GM19043 (cell line): ENCODE data around the gene F8.
"Not testable (repeated sequence)": the region's sequence is repeated elsewhere in the genome, so short reads cannot be mapped to it uniquely, and the experiment has no call there.

Source experiments
- ATAC-seq: cut with Tn5 transposase; IDR thresholded peaks from one replicate; pipeline ENCODE4 v1.9.1; 2021; ENCODE audit warnings: low read depth; ENCODE audit not compliant: unreplicated experiment

F8 gene

GRCh38 chrX:154886789-154887221 is 135.7 kb downstream of the F8 start:
- ATAC-seq, result peak; percentile 50

- ATAC-seq, result peak; percentile 65
Observed at GRCh38 chrX:154886069-154886788, 136.3 kb downstream of the F8 start, which contains the start of gene F8A1. Gene F8A1, plus strand, starts transcription at chrX:154886355. Its CDS starts 20 bp downstream, at chrX:154886375.

GRCh38 chrX:154885549-154885948 is 137.0 kb downstream of the F8 start:
- not testable (repeated sequence) for ATAC-seq

GRCh38 chrX:154885057-154885456 is 137.5 kb downstream of the F8 start:
- ATAC-seq, result not testable (repeated sequence)

GRCh38 chrX:154884069-154884468 is 138.5 kb downstream of the F8 start:
- not testable (repeated sequence) for ATAC-seq

GRCh38 chrX:154873329-154873728 is 149.2 kb downstream of the F8 start:
- no peak for ATAC-seq

- not testable (repeated sequence) for ATAC-seq
Observed at GRCh38 chrX:154868522-154868921, 154.0 kb downstream of the F8 start.

- no peak for ATAC-seq
Observed at GRCh38 chrX:154855256-154855655, 167.3 kb downstream of the F8 start.

GRCh38 chrX:154850957-154851611 is 171.4 kb downstream of the F8 start:
- no peak for ATAC-seq

GRCh38 chrX:154840856-154841255 is 181.7 kb downstream of the F8 start:
- no peak for ATAC-seq

- ATAC-seq, result no peak
Observed at GRCh38 chrX:154836163-154836562, 186.4 kb downstream of the F8 start.

- no peak for ATAC-seq
Observed at GRCh38 chrX:154834562-154834961, 188.0 kb downstream of the F8 start, which contains the start of gene SMIM9. Gene SMIM9, minus strand, starts transcription at chrX:154834662. Its CDS starts 3,806 bp downstream, at chrX:154830856.

GRCh38 chrX:154833746-154834274 is 188.7 kb downstream of the F8 start:
- no peak for ATAC-seq

GRCh38 chrX:154829926-154830442 is 192.5 kb downstream of the F8 start:
- ATAC-seq, result no peak

GRCh38 chrX:154829134-154829533 is 193.4 kb downstream of the F8 start:
- no peak for ATAC-seq

GRCh38 chrX:154828016-154828408 is 194.5 kb downstream of the F8 start:
- no peak for ATAC-seq

GRCh38 chrX:154827194-154828015 is 195.1 kb downstream of the F8 start:
- peak; percentile 82 for ATAC-seq

- ATAC-seq, result not testable (repeated sequence)
Observed at GRCh38 chrX:154825586-154825985, 196.9 kb downstream of the F8 start.

GRCh38 chrX:154824638-154825037 is 197.9 kb downstream of the F8 start:
- ATAC-seq, result no peak

GRCh38 chrX:154822029-154822428 is 200.5 kb downstream of the F8 start:
- ATAC-seq, result no peak
